Panc1 (cell line): ENCODE results near the gene BANF1. TPM values are rescaled to one million over a fixed set of nuclear protein-coding genes. Genes with fewer than 3 reads are reported as not detected.

Experiments used
- ATAC-seq: fragments of 200-7000 bp; cut with Tn5 transposase; 2 replicates; pipeline ENCODE4 v1.9.1; 2020; ENCODE audit warnings: mild to moderate bottlenecking, moderate library complexity
- BruUV-seq: library from RNA; stranded (reverse); fragments of 400-500 nt; replicated peaks from 2 replicates; lab custom pipeline; 2021; lab: Mats Ljungman, UMichigan
- CTCF ChIA-PET: fragments of 300-600 bp; sonication (Branson Sonifier 250); formaldehyde crosslinking; loops from one replicate; lab custom pipeline; 2022; ENCODE audit warnings: antibody characterized with exemption; lab: Charles Lee
- POLR2A ChIA-PET: fragments of 300-600 bp; sonication (Branson Sonifier 250); formaldehyde crosslinking; loops from one replicate; lab custom pipeline; 2022; ENCODE audit warnings: antibody characterized with exemption; lab: Charles Lee
- DNase-seq: peaks from one replicate; pipeline ENCODE4 v3.0.0-alpha.2; 2010; ENCODE audit warnings: low read depth, low spot score
- H3K27ac ChIP-seq: 2 replicates; pipeline ENCODE4 v1.5.1; 2011; ENCODE audit warnings: mild to moderate bottlenecking, low read length, inconsistent platforms
- H3K27me3 ChIP-seq: fragments of 200-500 bp; sonication (Bioruptor generic); 2 replicates; pipeline ENCODE4 v1.6.0; 2014; ENCODE audit warnings: low read length, inconsistent platforms; ENCODE audit not compliant: control insufficient read depth, insufficient read depth
- H3K36me3 ChIP-seq: fragments of 200-500 bp; sonication (Bioruptor generic); 2 replicates; pipeline ENCODE4 v1.5.1; 2014; ENCODE audit warnings: inconsistent platforms, mild to moderate bottlenecking, low read length, moderate library complexity; ENCODE audit not compliant: control insufficient read depth, insufficient read depth
- H3K4me1 ChIP-seq: 2 replicates; pipeline ENCODE4 v1.5.1; 2011; ENCODE audit warnings: inconsistent platforms, mild to moderate bottlenecking, low read length, moderate library complexity; ENCODE audit not compliant: control insufficient read depth, insufficient read depth
- H3K4me3 ChIP-seq, 2 experiments: 2 replicates each; pipeline ENCODE4 v1.5.1; 2011 to 2012; ENCODE audit warnings: low read depth in 2 of 2, low read length in 2 of 2, mild to moderate bottlenecking in 2 of 2, inconsistent platforms in 1 of 2, moderate library complexity in 1 of 2
- H3K9me3 ChIP-seq: fragments of 200-500 bp; sonication (Bioruptor generic); 2 replicates; pipeline ENCODE4 v1.5.1; 2014; ENCODE audit warnings: low read depth, mild to moderate bottlenecking, inconsistent platforms, low read length, moderate library complexity; ENCODE audit not compliant: control insufficient read depth, insufficient read depth
- POLR2AphosphoS5 ChIP-seq: IDR thresholded peaks from 2 replicates; pipeline ENCODE4 v1.6.1; 2012; ENCODE audit warnings: mild to moderate bottlenecking, low read depth, low read length, moderate library complexity
- SIN3A ChIP-seq: IDR thresholded peaks from 2 replicates; pipeline ENCODE4 v1.6.1; 2012; ENCODE audit warnings: low read depth, mild to moderate bottlenecking, low read length, moderate library complexity, borderline replicate concordance; ENCODE audit not compliant: insufficient read depth
- TCF7L2 ChIP-seq: IDR thresholded peaks from 2 replicates; pipeline ENCODE4 v1.6.1; 2011; ENCODE audit warnings: mild to moderate bottlenecking, low read depth, low read length, inconsistent platforms
- in situ Hi-C: cut with HindIII; loops from 2 replicates; pipeline ENCODE4 v1.10.0; 2016; ENCODE audit warnings: low sequenced_read_pairs, low pct_unique_long_range_greater_than_20kb
- intact Hi-C: fragments of 100-400 bp; cut with micrococcal nuclease; formaldehyde crosslinking; loops from one replicate; pipeline ENCODE4 v1.10.0; 2022; ENCODE audit not compliant: unreplicated experiment
- total RNA-seq: library from RNA; stranded (reverse); gene quantifications from one replicate; pipeline ENCODE4 v1.2.1, GENCODE V29; 2021; ENCODE audit not compliant: unreplicated experiment
- TF ChIP-seq, protein P1 (sequence below): fragments of 450-650 bp; IDR thresholded peaks from 2 replicates; pipeline ENCODE4 v1.5.1; 2017; ENCODE audit warnings: mild to moderate bottlenecking
- TF ChIP-seq, protein P2 (sequence below), 2 experiments: IDR thresholded peaks; 2 replicates each; pipeline ENCODE4 v1.6.1; 2011 to 2012; ENCODE audit warnings: low read depth in 2 of 2, control low read depth in 1 of 2, low read length in 1 of 2, mild to moderate bottlenecking in 1 of 2, moderate library complexity in 1 of 2; ENCODE audit not compliant: insufficient read depth in 1 of 2

The BANF1 gene
- total RNA-seq, 1 experiment from 2014 or later: 494 TPM

DNA sequence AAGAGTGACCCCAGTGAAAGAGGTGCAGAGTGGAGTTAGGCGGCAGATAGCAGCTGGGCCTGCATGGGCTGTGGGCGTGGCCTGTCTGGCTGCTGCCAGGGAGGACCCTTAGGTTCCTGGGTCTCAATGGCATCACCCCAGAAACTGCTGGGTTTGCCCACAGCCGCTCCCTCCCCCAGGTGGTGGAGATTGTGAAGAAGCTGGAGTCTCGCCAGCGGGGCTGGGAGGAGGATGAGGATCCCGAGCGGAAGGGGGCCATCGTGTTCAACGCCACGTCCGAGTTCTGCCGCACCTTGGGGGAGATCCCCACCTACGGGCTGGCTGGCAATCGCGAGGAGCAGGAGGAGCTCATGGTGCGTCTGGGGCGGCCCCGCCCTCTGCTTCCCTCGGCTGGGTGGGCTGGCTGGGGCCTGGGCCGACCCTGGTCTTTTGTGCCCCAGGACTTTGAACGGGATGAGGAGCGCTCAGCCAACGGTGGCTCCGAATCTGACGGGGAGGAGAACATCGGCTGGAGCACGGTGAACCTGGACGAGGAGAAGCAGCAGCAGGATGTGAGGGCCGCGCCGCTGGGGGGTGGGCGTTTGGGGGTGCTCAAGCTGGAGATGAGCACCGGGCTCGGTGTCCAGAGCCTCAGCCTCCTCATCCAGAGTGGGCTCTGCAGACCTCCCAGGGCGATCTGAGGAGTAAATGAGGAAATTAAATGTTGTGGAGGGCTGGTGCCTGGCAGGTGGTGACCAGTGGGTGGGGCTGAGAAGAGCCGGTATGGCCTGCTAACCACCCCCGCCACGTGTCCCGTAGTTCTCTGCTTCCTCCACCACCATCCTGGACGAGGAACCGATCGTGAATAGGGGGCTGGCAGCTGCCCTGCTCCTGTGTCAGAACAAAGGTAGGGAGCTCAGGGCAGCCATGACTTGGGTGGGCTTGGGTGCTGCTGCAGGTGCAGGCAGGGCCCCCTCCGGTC lies 25.8 kb upstream of the BANF1 start:
- DNase-seq: no peak
- POLR2A ChIA-PET: interaction anchor here (0.7 to 0.8 kb wide), 2 partner anchors 10 to 76 kb away, joined by 3 to 4 read pairs; partner anchors contain the start of gene FOSL1
- in situ Hi-C loops: no loop called here

DNA sequence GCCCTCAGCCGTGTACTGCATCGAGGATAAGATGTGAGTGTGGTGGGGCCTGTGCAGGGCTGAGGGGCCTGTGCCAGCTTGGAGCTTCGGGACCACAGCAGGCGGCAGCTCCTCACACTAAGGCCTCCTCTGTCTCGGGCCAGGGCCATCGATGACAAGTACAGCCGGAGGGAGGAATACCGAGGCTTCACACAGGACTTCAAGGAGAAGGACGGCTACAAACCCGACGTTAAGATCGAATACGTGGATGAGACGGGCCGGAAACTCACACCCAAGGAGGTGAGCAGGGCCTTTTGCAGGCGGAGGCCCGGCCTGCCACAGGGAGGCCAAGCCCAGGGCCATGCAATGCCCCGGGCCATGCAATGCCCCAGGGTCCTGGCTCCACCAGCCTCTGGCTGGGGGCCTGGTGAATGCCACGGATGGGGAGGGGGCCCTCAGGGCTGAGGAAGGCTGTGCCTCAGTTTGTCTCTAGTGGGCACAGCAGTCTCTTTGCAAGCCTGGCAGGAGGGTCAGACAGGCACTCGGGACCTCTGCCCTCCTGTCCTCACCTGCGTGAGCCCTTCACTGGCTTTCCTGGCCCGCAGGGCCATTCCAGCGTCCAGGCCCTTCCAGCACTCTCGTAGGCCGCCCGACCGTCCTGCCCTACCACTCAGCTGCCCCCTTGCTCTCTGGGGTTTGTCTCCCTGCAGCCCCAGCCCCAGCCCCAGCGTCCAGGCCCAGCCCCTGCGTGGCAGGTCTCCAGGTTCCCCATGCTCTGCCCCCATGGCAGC lies 24.5 kb upstream of the BANF1 start:
- no TSS peak for BruUV-seq
- H3K27ac ChIP-seq: no peak overlapping the region
- H3K4me3 ChIP-seq: no peak overlapping the region
- peaks cover 5% of the 10 kb centered on the region for H3K36me3 ChIP-seq
- intact Hi-C loops (no loop called here), in situ Hi-C loops (no loop called here)
- TF ChIP-seq, protein P1, sequence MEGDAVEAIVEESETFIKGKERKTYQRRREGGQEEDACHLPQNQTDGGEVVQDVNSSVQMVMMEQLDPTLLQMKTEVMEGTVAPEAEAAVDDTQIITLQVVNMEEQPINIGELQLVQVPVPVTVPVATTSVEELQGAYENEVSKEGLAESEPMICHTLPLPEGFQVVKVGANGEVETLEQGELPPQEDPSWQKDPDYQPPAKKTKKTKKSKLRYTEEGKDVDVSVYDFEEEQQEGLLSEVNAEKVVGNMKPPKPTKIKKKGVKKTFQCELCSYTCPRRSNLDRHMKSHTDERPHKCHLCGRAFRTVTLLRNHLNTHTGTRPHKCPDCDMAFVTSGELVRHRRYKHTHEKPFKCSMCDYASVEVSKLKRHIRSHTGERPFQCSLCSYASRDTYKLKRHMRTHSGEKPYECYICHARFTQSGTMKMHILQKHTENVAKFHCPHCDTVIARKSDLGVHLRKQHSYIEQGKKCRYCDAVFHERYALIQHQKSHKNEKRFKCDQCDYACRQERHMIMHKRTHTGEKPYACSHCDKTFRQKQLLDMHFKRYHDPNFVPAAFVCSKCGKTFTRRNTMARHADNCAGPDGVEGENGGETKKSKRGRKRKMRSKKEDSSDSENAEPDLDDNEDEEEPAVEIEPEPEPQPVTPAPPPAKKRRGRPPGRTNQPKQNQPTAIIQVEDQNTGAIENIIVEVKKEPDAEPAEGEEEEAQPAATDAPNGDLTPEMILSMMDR: no peak
- TF ChIP-seq SIN3A: no peak
- no peak for TF ChIP-seq POLR2AphosphoS5
- no peak for TF ChIP-seq TCF7L2
- TF ChIP-seq, protein P2, sequence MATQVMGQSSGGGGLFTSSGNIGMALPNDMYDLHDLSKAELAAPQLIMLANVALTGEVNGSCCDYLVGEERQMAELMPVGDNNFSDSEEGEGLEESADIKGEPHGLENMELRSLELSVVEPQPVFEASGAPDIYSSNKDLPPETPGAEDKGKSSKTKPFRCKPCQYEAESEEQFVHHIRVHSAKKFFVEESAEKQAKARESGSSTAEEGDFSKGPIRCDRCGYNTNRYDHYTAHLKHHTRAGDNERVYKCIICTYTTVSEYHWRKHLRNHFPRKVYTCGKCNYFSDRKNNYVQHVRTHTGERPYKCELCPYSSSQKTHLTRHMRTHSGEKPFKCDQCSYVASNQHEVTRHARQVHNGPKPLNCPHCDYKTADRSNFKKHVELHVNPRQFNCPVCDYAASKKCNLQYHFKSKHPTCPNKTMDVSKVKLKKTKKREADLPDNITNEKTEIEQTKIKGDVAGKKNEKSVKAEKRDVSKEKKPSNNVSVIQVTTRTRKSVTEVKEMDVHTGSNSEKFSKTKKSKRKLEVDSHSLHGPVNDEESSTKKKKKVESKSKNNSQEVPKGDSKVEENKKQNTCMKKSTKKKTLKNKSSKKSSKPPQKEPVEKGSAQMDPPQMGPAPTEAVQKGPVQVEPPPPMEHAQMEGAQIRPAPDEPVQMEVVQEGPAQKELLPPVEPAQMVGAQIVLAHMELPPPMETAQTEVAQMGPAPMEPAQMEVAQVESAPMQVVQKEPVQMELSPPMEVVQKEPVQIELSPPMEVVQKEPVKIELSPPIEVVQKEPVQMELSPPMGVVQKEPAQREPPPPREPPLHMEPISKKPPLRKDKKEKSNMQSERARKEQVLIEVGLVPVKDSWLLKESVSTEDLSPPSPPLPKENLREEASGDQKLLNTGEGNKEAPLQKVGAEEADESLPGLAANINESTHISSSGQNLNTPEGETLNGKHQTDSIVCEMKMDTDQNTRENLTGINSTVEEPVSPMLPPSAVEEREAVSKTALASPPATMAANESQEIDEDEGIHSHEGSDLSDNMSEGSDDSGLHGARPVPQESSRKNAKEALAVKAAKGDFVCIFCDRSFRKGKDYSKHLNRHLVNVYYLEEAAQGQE (IDR thresholded peaks at IDR 0.05; ENCODE audit: insufficient read depth in 1 of 2, low read depth in 2 of 2, low read length in 1 of 2): no peak
- ATAC-seq: peak; percentile 20; the same call in 1 of the 2 replicates
- H3K4me1 ChIP-seq: no peaks in the 10 kb centered on the region
- CTCF ChIA-PET: no interaction called here
- H3K27me3 ChIP-seq: no peaks in the 10 kb centered on the region
- no peaks in the 10 kb centered on the region for H3K9me3 ChIP-seq
- POLR2A ChIA-PET: interaction anchor here (0.8 kb wide), 1 partner anchor 77 kb away, joined by 4 read pairs; the partner anchor contains the start of gene FOSL1
- DNase-seq: no peak

More for the DNA sequence above, 25.8 kb upstream of the BANF1 start:
- no peaks in the 10 kb centered on the region for H3K27me3 ChIP-seq
- no peaks in the 10 kb centered on the region for H3K9me3 ChIP-seq
- ATAC-seq: peak; percentile 22; the same call in 1 of the 2 replicates
- intact Hi-C loops: no loop called here
- no TSS peak for BruUV-seq
- H3K27ac ChIP-seq: no peak overlapping the region
- no peaks in the 10 kb centered on the region for H3K4me1 ChIP-seq
- no peak overlapping the region for H3K4me3 ChIP-seq
- CTCF ChIA-PET: no interaction called here
- TF ChIP-seq TCF7L2: no peak
- TF ChIP-seq POLR2AphosphoS5: no peak; the same call in 1 of the 2 replicates
- TF ChIP-seq, protein P2 (IDR thresholded peaks at IDR 0.05; ENCODE audit: insufficient read depth in 1 of 2, low read depth in 2 of 2, low read length in 1 of 2): no peak
- no peak for TF ChIP-seq SIN3A
- TF ChIP-seq, protein P1: no peak
- H3K36me3 ChIP-seq: peaks cover 5% of the 10 kb centered on the region
